Kidney tubule cell (primary cell): ENCODE results near the gene PPP6R3.

Experiments used
- DNase-seq: peaks from one replicate; pipeline ENCODE4 v3.0.0-alpha.2; 2018; ENCODE audit warnings: low spot score

The PPP6R3 gene

GRCh38 chr11:68564261-68564660 lies 103.7 kb downstream of the PPP6R3 start:
- peak; percentile 62 for DNase-seq

GRCh38 chr11:68565768-68566167 lies 105.2 kb downstream of the PPP6R3 start:
- DNase-seq: no peak

GRCh38 chr11:68567553-68567952 lies 107.0 kb downstream of the PPP6R3 start:
- no peak for DNase-seq

GRCh38 chr11:68569357-68569756 lies 108.8 kb downstream of the PPP6R3 start:
- DNase-seq: no peak

- DNase-seq: no peak
Observed at GRCh38 chr11:68570691-68571090, 110.1 kb downstream of the PPP6R3 start.

- DNase-seq: peak; percentile 35
Observed at GRCh38 chr11:68574308-68574707, 113.8 kb downstream of the PPP6R3 start.

- DNase-seq: no peak
Observed at GRCh38 chr11:68575025-68575665, 114.6 kb downstream of the PPP6R3 start.

GRCh38 chr11:68579455-68579854 lies 118.9 kb downstream of the PPP6R3 start:
- DNase-seq: peak; percentile 42

- no peak for DNase-seq
Observed at GRCh38 chr11:68581439-68581838, 120.9 kb downstream of the PPP6R3 start.

GRCh38 chr11:68581901-68582300 lies 121.3 kb downstream of the PPP6R3 start:
- DNase-seq: no peak

- no peak for DNase-seq
Observed at GRCh38 chr11:68582416-68583040, 122.0 kb downstream of the PPP6R3 start.

GRCh38 chr11:68583041-68583446 lies 122.5 kb downstream of the PPP6R3 start:
- peak; percentile 85 for DNase-seq

- DNase-seq: peak; percentile 27
Observed at GRCh38 chr11:68584097-68584496, 123.5 kb downstream of the PPP6R3 start.

- DNase-seq: no peak
Observed at GRCh38 chr11:68584991-68585524, 124.5 kb downstream of the PPP6R3 start.

GRCh38 chr11:68589547-68590216 lies 129.1 kb downstream of the PPP6R3 start:
- no peak for DNase-seq

- DNase-seq: no peak
Observed at GRCh38 chr11:68591719-68592118, 131.2 kb downstream of the PPP6R3 start.

GRCh38 chr11:68593441-68593840 lies 132.9 kb downstream of the PPP6R3 start:
- DNase-seq: no peak

GRCh38 chr11:68594123-68594522 lies 133.6 kb downstream of the PPP6R3 start:
- DNase-seq: no peak

GRCh38 chr11:68596231-68596630 lies 135.7 kb downstream of the PPP6R3 start:
- DNase-seq: no peak

GRCh38 chr11:68598816-68599653 lies 138.5 kb downstream of the PPP6R3 start:
- DNase-seq: no peak

- no peak for DNase-seq
Observed at GRCh38 chr11:68601147-68601546, 140.6 kb downstream of the PPP6R3 start.

- DNase-seq: no peak
Observed at GRCh38 chr11:68609761-68610160, 149.2 kb downstream of the PPP6R3 start.
